OCI-LY1 (cell line): ENCODE results near the gene SIGLEC1.

Source experiments
- CTCF ChIP-seq: fragments of 200-600 bp; sonication (generic), shearing (Covaris generic); IDR thresholded peaks from 2 replicates; pipeline ENCODE4 v1.5.1; 2017; ENCODE audit warnings: mild to moderate bottlenecking, antibody characterized with exemption, low read length, moderate library complexity, mixed read lengths
- EZH2 ChIP-seq: fragments of 200-600 bp; sonication (generic), shearing (Covaris generic); IDR thresholded peaks from 2 replicates; pipeline ENCODE4 v1.8.0; 2017; ENCODE audit warnings: borderline replicate concordance, mixed run types, mild to moderate bottlenecking, antibody characterized with exemption, low read length, moderate library complexity, mixed read lengths

GRCh38 chr20:3720068-3720467 lies 7.7 kb upstream of the SIGLEC1 start:
- TF ChIP-seq CTCF (no peak), EZH2 (no peak)
